LNCaP clone FGC (cell line): ENCODE results near the gene MPPE1.
"Not testable (repeated sequence)": the region's sequence is repeated elsewhere in the genome, so short reads cannot be mapped to it uniquely, and the experiment has no call there.

ENCODE experiments used
- DNase-seq: peaks from one replicate; pipeline ENCODE4 v3.0.0-alpha.2; 2011; ENCODE audit warnings: low read depth
- H3K4me3 ChIP-seq: 2 replicates; pipeline ENCODE4 v1.5.1; 2011; ENCODE audit warnings: mild to moderate bottlenecking, low read depth, low read length, control low read depth
- CTCF ChIP-seq: IDR thresholded peaks from 2 replicates; pipeline ENCODE4 v1.5.1; 2012; ENCODE audit warnings: mild to moderate bottlenecking; ENCODE audit not compliant: control insufficient read depth, insufficient read depth; ENCODE audit errors: extremely low read depth

MPPE1 gene

GRCh38 chr18:11951390-11951851, 43.3 kb upstream of the MPPE1 start:
- H3K4me3 ChIP-seq: no peak overlapping the region

GRCh38 chr18:11950824-11951223, 42.7 kb upstream of the MPPE1 start:
- no peak for DNase-seq
- no peak for TF ChIP-seq CTCF
- H3K4me3 ChIP-seq: no peak overlapping the region

More at GRCh38 chr18:11951390-11951851, 43.3 kb upstream of the MPPE1 start:
- TF ChIP-seq CTCF: no peak
- no peak for DNase-seq

- H3K4me3 ChIP-seq: no peak overlapping the region
- no peak for TF ChIP-seq CTCF
- peak; percentile 80 for DNase-seq
These were observed 40.9 kb upstream of the MPPE1 start for GRCh38 chr18:11948852-11949523.

GRCh38 chr18:11947214-11948191, 39.4 kb upstream of the MPPE1 start:
- H3K4me3 ChIP-seq: 0 out of 2 replicates have a peak overlapping the region, but pooled peaks have one; percentile 19
- peak; percentile 80 for DNase-seq
- no peak for TF ChIP-seq CTCF

- H3K4me3 ChIP-seq: no peak overlapping the region
- peak; percentile 7 for DNase-seq
- TF ChIP-seq CTCF: no peak
These were observed 38.6 kb upstream of the MPPE1 start for GRCh38 chr18:11946756-11947155.

- not testable (repeated sequence) for H3K4me3 ChIP-seq, DNase-seq
These were observed 37.9 kb upstream of the MPPE1 start for GRCh38 chr18:11945834-11946659.

- no peak for TF ChIP-seq CTCF
- DNase-seq: no peak
- no peak overlapping the region for H3K4me3 ChIP-seq
These were observed 36.7 kb upstream of the MPPE1 start for GRCh38 chr18:11944786-11945185.
